Measurements from ENCODE around the gene BABAM2. TPM values are rescaled to one million over a fixed set of nuclear protein-coding genes. Genes with fewer than 3 reads are reported as not detected.

The BABAM2 gene
- total RNA-seq, 1 experiment from 2014 or later: 43.5 TPM

DNA sequence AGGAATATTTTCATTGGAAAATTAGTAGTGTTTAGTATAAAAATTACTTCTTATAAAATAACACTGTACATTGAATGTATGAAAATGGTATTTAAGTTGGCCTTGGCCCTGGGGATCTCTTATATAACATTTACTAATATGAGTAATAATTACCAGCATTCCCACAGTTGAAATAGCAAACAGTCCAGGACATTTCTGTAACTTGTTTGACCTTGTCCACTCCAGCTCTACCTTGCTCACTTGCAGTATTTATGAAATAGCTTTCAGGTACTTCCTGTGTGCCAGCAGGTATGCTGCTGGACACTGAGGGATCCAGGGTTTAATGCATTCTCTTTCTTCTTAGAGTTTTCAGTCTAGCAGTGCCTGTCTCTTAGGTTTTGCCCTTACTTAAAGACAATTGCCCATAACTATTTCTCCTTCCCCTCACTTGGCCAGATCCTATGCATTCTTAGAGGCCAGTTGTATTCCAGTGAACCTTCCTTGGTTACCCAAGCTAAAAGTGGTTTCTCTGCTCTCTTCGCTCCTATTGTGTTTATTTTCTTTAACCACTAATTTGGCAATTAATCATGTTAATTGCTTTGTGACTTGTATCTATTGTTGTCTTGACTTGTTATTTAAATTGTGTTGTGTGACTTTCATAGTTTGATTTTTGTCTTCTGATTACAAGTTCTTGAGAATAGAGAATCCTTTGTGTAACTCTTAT, 25.9 kb downstream of the BABAM2 start:
- CTCF ChIA-PET: interaction anchor here (0.7 kb wide), 1 partner anchor 114 kb away, joined by 6 read pairs; no protein-coding TSS in a partner anchor
- no peaks in the 10 kb centered on the region for H3K27me3 Mint-ChIP-seq (ENCODE audit: unreplicated experiment)
- H3K9me3 Mint-ChIP-seq (ENCODE audit: low read depth, unreplicated experiment): no peaks in the 10 kb centered on the region
- peaks cover 5% of the 10 kb centered on the region for H3K36me3 Mint-ChIP-seq (ENCODE audit: insufficient read depth, unreplicated experiment)
- no peak overlapping the region for H3K4me3 Mint-ChIP-seq (ENCODE audit: low read depth, unreplicated experiment)
- BruUV-seq (replicated peaks): no TSS peak
- H3K4me1 Mint-ChIP-seq (ENCODE audit: low read depth, unreplicated experiment): peaks cover 7% of the 10 kb centered on the region
- TF ChIP-seq, protein P1, sequence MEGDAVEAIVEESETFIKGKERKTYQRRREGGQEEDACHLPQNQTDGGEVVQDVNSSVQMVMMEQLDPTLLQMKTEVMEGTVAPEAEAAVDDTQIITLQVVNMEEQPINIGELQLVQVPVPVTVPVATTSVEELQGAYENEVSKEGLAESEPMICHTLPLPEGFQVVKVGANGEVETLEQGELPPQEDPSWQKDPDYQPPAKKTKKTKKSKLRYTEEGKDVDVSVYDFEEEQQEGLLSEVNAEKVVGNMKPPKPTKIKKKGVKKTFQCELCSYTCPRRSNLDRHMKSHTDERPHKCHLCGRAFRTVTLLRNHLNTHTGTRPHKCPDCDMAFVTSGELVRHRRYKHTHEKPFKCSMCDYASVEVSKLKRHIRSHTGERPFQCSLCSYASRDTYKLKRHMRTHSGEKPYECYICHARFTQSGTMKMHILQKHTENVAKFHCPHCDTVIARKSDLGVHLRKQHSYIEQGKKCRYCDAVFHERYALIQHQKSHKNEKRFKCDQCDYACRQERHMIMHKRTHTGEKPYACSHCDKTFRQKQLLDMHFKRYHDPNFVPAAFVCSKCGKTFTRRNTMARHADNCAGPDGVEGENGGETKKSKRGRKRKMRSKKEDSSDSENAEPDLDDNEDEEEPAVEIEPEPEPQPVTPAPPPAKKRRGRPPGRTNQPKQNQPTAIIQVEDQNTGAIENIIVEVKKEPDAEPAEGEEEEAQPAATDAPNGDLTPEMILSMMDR (IDR thresholded peaks at IDR 0.05; ENCODE audit: unreplicated experiment): no peak
- intact Hi-C loops (cut with micrococcal nuclease; ENCODE audit: unreplicated experiment): no loop called here
- H3K27ac Mint-ChIP-seq (ENCODE audit: unreplicated experiment): no peak overlapping the region
- DNase-seq: no peak

DNA sequence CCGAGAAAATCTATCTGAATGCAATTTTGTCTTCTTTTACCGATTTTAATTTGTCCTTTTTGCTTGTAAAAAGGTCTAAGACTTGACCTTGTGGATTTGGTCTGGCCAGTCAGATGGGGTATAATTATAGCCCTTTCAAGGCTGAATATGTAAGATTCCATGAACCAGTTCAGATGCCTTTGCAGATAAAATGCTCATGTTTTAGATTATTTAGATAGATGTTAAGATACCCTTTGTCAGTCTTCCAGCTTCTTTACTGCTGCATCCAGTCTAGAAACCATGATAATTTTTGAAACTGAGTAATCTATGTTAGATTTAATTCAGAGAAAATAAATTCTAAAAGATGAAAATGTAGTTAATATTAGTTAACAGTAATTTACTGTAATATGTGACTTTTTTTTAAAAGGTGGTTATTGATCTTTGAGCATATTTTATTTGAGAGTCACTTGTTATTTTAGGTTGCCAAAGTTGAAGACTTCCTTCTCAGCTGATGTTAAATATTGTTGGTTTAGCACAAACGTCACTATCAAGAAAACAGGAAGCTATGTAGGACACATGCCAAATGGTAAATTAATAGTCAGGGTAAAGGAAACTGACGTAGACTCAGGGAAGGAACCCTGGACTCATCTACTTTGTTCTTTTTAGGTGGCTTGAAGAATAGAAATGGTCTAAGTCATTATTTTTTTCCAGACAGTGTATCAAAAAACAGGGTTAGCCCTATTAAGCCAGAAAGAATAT, 29.8 kb downstream of the BABAM2 start:
- CTCF ChIA-PET: interaction anchor here (0.5 to 1.0 kb wide), 5 partner anchors 11 to 1472 kb away, joined by 3 to 5 read pairs (median 4); no protein-coding TSS in a partner anchor
- peak; percentile 14 for DNase-seq
- H3K4me1 Mint-ChIP-seq (ENCODE audit: low read depth, unreplicated experiment): peaks cover 9% of the 10 kb centered on the region
- peak overlapping the region; percentile 86 for H3K27ac Mint-ChIP-seq (ENCODE audit: unreplicated experiment)
- BruUV-seq (replicated peaks): no TSS peak
- peaks cover 11% of the 10 kb centered on the region for H3K36me3 Mint-ChIP-seq (ENCODE audit: insufficient read depth, unreplicated experiment)
- H3K27me3 Mint-ChIP-seq (ENCODE audit: unreplicated experiment): no peaks in the 10 kb centered on the region
- peak overlapping the region; percentile 40 for H3K4me3 Mint-ChIP-seq (ENCODE audit: low read depth, unreplicated experiment)
- intact Hi-C loops (cut with micrococcal nuclease; ENCODE audit: unreplicated experiment): loop anchor here (5.0 to 10.0 kb wide), 2 partner anchors 126 to 168 kb away; no protein-coding TSS in a partner anchor
- no peaks in the 10 kb centered on the region for H3K9me3 Mint-ChIP-seq (ENCODE audit: low read depth, unreplicated experiment)
- TF ChIP-seq, protein P1 (IDR thresholded peaks at IDR 0.05; ENCODE audit: unreplicated experiment): no peak

DNA sequence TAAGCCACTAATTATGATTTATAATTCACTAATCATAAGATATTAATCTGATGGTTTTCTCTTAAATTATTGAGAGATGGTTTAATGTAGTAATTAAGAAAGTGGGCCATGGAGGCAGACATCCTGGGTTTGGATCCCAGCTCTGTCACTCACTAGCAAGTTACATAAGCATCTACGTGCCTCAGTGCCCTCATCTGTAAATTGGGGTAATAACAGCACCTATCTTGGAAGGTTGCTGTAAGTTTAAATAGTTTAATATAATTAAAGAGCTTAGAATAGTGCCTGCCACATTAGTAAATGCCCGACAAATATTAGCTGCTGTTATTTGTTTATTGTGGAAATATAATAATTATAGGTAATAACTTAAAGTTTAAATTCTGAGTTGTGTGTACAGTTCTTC, 30.9 kb downstream of the BABAM2 start:
- intact Hi-C loops (cut with micrococcal nuclease; ENCODE audit: unreplicated experiment): loop anchor here (5.0 to 10.0 kb wide), 2 partner anchors 127 to 169 kb away; no protein-coding TSS in a partner anchor
- Mint-ChIP-seq H3K36me3 (ENCODE audit: insufficient read depth, unreplicated experiment) (peaks cover 11% of the 10 kb centered on the region), H3K4me3 (ENCODE audit: low read depth, unreplicated experiment) (no peak overlapping the region), H3K9me3 (ENCODE audit: low read depth, unreplicated experiment) (no peaks in the 10 kb centered on the region), H3K27ac (ENCODE audit: unreplicated experiment) (peak overlapping the region; percentile 87), H3K4me1 (ENCODE audit: low read depth, unreplicated experiment) (peaks cover 20% of the 10 kb centered on the region), H3K27me3 (ENCODE audit: unreplicated experiment) (no peaks in the 10 kb centered on the region)
- TF ChIP-seq, protein P1 (IDR thresholded peaks at IDR 0.05; ENCODE audit: unreplicated experiment): no peak
- no peak for DNase-seq
- CTCF ChIA-PET: interaction anchor here (0.6 kb wide), 1 partner anchor 238 kb away, joined by 4 read pairs; no protein-coding TSS in a partner anchor
- no TSS peak for BruUV-seq (replicated peaks)

DNA sequence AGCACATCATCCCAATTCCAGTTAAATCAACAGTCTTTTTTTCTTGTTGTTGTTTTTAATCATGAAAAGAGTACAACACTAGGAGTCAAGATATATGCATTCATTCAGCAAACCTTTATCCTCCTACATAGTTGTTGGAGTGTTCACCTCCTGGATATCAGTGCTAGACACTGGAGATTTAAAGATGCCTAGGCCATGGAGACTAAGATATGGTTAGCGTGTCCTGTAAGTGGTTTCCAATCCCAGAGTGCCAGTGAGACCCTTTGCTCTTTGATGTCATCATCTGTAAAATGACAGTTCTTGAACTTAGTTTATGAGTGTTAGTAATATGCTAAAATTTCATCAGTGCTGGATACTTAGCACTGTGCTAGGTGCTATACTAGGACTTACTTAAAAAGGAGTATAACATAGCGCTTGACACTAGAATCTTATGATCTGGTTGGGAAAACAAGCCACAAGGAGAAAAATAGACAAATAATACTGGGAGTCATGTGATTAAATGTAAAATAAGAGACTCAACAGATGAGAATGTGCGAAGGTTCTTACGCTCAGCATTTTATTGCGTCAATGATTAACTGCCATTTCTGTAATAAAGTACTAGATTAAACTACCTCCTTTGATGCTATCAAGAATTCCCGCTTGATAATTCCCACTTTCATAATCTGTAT, 31.5 kb downstream of the BABAM2 start:
- no TSS peak for BruUV-seq (replicated peaks)
- peaks cover 26% of the 10 kb centered on the region for H3K4me1 Mint-ChIP-seq (ENCODE audit: low read depth, unreplicated experiment)
- intact Hi-C loops (cut with micrococcal nuclease; ENCODE audit: unreplicated experiment): loop anchor here (5.0 to 10.0 kb wide), 2 partner anchors 127 to 170 kb away; no protein-coding TSS in a partner anchor
- H3K27ac Mint-ChIP-seq (ENCODE audit: unreplicated experiment): peak overlapping the region; percentile 87
- TF ChIP-seq, protein P1 (IDR thresholded peaks at IDR 0.05; ENCODE audit: unreplicated experiment): no peak
- CTCF ChIA-PET: no interaction called here
- no peak overlapping the region for H3K4me3 Mint-ChIP-seq (ENCODE audit: low read depth, unreplicated experiment)
- H3K27me3 Mint-ChIP-seq (ENCODE audit: unreplicated experiment): no peaks in the 10 kb centered on the region
- H3K36me3 Mint-ChIP-seq (ENCODE audit: insufficient read depth, unreplicated experiment): peaks cover 11% of the 10 kb centered on the region
- peak; percentile 5 for DNase-seq
- H3K9me3 Mint-ChIP-seq (ENCODE audit: low read depth, unreplicated experiment): no peaks in the 10 kb centered on the region
